Activated naive CD8-positive, alpha-beta T cell treated with anti-CD3 and anti-CD28 coated beads for 36 hours (primary cell): Measurements from ENCODE around the gene IP6K1. TPM values are rescaled to one million over a fixed set of nuclear protein-coding genes. Genes with fewer than 3 reads are reported as not detected.
"Not testable (repeated sequence)": the region's sequence is repeated elsewhere in the genome, so short reads cannot be mapped to it uniquely, and the experiment has no call there.

ENCODE experiments used
- DNase-seq: peaks from one replicate; pipeline ENCODE4 v3.0.0; 2021
- H3K27ac Mint-ChIP-seq: one replicate; pipeline ENCODE4 v1.8.0; 2022; ENCODE audit warnings: mild to moderate bottlenecking, moderate library complexity, mixed read lengths
- H3K27me3 Mint-ChIP-seq: one replicate; pipeline ENCODE4 v1.8.0; 2022; ENCODE audit warnings: mild to moderate bottlenecking, mixed read lengths
- H3K36me3 Mint-ChIP-seq: one replicate; pipeline ENCODE4 v1.8.0; 2021; ENCODE audit warnings: mild to moderate bottlenecking, mixed read lengths
- H3K4me1 Mint-ChIP-seq: one replicate; pipeline ENCODE4 v1.8.0; 2021; ENCODE audit warnings: mixed read lengths
- H3K4me3 Mint-ChIP-seq: one replicate; pipeline ENCODE4 v1.8.0; 2022; ENCODE audit warnings: mild to moderate bottlenecking, moderate library complexity, mixed read lengths
- H3K9me3 Mint-ChIP-seq: one replicate; pipeline ENCODE4 v1.8.0; 2022; ENCODE audit warnings: mixed read lengths
- total RNA-seq, 2 experiments: library from RNA; stranded (reverse); gene quantifications; one replicate each; pipeline ENCODE4 v1.2.3, GENCODE V29; 2021

Gene IP6K1
- total RNA-seq, 2 experiments from 2014 or later: 24.1 to 30.6 TPM

DNA sequence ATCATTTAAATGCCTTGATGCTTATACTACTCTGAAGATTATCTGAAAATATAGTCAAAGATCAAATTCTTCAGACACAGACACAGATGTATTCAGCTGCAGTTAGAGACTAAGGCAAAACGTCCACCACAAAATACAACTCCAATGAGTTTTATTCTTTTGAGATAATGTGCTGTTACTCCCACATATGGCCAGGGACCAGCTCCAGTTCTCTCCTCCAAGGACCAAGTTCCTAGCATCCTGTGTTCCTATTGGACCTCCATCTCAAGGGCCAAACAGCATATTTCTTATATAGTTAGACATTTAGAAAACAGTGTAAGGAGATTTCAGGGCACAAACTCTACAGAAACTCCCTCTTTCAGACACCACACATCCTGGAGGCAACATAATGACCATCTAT is 27.1 kb downstream of the IP6K1 start:
- Mint-ChIP-seq H3K4me1 (peaks cover 20% of the 10 kb centered on the region), H3K9me3 (no peaks in the 10 kb centered on the region), H3K36me3 (no peaks in the 10 kb centered on the region), H3K4me3 (no peak overlapping the region), H3K27ac (no peak overlapping the region), H3K27me3 (no peaks in the 10 kb centered on the region)
- no peak for DNase-seq

DNA sequence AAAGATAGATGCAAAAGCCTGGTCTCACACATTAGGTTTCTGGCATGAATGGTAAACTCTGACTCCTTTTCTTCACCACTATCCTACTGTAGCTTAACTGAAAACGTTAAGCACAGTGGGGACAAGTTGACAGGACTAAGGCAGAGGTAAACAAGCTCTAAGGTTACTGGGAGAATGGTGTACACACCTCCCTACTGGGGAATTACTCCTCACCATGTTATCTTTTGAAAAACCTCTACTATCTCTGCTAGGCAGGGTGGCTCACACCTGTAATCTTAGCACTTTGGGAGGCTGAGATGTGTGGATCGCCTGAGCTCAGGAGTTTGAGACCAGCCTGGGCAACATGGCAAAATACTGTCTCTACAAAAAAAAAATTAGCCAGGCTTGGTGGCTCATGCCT is 29.1 kb downstream of the IP6K1 start:
- Mint-ChIP-seq H3K36me3 (peaks cover 3% of the 10 kb centered on the region), H3K9me3 (no peaks in the 10 kb centered on the region), H3K27me3 (no peaks in the 10 kb centered on the region), H3K4me1 (peaks cover 21% of the 10 kb centered on the region), H3K4me3 (no peak overlapping the region), H3K27ac (no peak overlapping the region)
- DNase-seq: no peak

DNA sequence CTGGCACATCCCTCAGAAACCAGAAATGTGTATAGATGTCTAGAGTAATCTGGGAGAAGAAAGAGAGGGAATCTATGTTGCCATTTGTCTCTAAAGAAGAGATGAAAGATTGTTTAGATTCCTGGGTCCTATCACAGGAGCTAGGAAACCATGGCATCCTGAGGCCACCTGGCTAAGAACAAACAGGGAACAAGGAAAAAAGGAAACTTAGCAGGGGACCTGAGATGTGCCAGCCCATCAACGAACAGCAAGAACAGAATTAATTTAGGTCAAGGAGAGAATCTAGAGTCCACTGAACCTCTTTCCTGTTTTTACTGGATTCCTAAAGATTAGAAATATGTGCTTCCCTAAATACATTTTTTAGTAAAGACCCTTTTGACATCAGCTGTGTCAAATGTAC is 30.3 kb downstream of the IP6K1 start:
- H3K27ac Mint-ChIP-seq: no peak overlapping the region
- no peaks in the 10 kb centered on the region for H3K27me3 Mint-ChIP-seq
- no peak for DNase-seq
- peaks cover 3% of the 10 kb centered on the region for H3K36me3 Mint-ChIP-seq
- H3K4me3 Mint-ChIP-seq: no peak overlapping the region
- no peaks in the 10 kb centered on the region for H3K9me3 Mint-ChIP-seq
- peaks cover 21% of the 10 kb centered on the region for H3K4me1 Mint-ChIP-seq

DNA sequence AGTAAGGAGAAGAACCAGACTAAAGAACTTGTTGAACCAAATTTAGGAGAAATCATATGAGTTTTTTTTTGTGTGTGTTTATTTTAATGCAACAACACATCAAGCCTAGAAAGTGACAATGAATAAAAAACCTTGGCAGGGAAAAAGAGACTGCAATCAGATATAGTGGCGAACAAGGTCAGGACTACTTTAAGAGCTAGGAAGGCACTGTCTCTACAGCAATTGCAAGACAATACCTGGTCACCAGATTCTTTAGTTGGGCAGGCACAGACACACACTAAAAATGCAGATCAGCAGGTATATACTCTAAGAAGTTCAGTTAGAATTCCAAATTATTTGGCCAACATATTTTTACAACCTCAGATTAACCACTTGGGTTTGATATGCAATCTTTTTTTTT is 31.8 kb downstream of the IP6K1 start:
- Mint-ChIP-seq H3K4me1 (peaks cover 22% of the 10 kb centered on the region), H3K36me3 (peaks cover 6% of the 10 kb centered on the region), H3K27ac (no peak overlapping the region), H3K27me3 (no peaks in the 10 kb centered on the region), H3K9me3 (no peaks in the 10 kb centered on the region), H3K4me3 (no peak overlapping the region)
- no peak for DNase-seq

DNA sequence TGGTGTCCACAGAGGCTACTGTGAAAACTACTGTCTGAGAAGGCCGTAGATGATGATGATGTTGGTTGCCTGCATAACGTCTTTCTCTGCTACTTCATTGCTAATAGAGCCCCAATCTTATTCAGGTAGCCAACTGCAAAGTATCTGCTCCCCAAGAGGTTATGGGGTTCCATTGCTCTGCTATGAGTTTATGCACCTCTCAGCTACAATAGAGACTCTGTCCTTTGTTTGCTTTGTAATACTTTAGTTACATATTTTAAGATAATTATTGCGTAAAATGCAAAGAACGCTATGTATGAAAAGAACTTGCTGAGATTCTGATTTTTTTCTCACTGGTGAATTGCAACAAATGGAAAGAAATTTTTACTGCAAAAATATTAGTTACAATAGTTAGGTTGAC is 34.8 kb downstream of the IP6K1 start:
- H3K27me3 Mint-ChIP-seq: no peaks in the 10 kb centered on the region
- H3K4me1 Mint-ChIP-seq: peaks cover 13% of the 10 kb centered on the region
- H3K27ac Mint-ChIP-seq: no peak overlapping the region
- no peaks in the 10 kb centered on the region for H3K9me3 Mint-ChIP-seq
- no peak overlapping the region for H3K4me3 Mint-ChIP-seq
- H3K36me3 Mint-ChIP-seq: peaks cover 7% of the 10 kb centered on the region
- no peak for DNase-seq

DNA sequence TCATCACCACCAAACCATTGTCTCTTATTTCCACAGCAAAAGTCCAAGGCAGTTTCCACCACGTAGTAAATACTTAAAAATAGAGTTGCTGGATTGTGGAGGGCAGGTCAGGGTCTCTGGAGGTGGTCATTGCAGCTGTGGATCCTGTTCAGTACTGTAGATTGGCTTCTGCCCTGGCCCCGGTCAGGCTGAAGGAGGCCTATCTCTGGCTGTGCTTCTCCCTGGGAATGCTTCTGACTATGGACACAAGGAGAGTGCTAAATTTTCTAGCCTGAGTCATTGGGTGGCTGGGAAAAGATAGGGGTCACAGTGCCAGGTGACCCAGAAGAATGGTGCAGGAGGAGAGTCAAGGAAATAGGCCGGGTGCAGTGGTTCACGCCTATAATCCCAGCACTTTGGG is 36.3 kb downstream of the IP6K1 start:
- H3K4me1 Mint-ChIP-seq: peaks cover 11% of the 10 kb centered on the region
- peaks cover 7% of the 10 kb centered on the region for H3K36me3 Mint-ChIP-seq
- no peak overlapping the region for H3K4me3 Mint-ChIP-seq
- no peak for DNase-seq
- H3K9me3 Mint-ChIP-seq: no peaks in the 10 kb centered on the region
- H3K27me3 Mint-ChIP-seq: no peaks in the 10 kb centered on the region
- no peak overlapping the region for H3K27ac Mint-ChIP-seq

DNA sequence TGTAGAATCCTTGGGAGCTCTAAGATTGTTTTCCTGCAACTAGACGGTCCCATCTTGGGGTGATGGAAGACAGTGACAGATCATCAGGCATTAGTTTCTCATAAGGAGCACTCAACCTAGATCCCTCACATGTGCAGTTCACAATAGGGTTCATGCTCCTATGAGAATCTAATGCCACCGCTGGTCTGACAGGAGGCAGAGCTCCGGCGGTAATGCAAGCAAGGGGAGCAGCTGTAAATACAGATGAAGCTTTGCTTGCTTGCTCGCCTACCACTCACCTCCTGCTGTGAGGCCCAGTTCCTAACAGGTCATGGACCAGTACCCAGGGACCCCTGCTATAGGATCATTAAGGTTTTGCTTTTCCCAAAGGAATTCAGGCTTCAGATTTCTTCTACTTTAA is 37.5 kb downstream of the IP6K1 start:
- H3K27ac Mint-ChIP-seq, H3K4me1 Mint-ChIP-seq, DNase-seq, H3K36me3 Mint-ChIP-seq, H3K4me3 Mint-ChIP-seq, H3K9me3 Mint-ChIP-seq, H3K27me3 Mint-ChIP-seq: not testable (repeated sequence)

DNA sequence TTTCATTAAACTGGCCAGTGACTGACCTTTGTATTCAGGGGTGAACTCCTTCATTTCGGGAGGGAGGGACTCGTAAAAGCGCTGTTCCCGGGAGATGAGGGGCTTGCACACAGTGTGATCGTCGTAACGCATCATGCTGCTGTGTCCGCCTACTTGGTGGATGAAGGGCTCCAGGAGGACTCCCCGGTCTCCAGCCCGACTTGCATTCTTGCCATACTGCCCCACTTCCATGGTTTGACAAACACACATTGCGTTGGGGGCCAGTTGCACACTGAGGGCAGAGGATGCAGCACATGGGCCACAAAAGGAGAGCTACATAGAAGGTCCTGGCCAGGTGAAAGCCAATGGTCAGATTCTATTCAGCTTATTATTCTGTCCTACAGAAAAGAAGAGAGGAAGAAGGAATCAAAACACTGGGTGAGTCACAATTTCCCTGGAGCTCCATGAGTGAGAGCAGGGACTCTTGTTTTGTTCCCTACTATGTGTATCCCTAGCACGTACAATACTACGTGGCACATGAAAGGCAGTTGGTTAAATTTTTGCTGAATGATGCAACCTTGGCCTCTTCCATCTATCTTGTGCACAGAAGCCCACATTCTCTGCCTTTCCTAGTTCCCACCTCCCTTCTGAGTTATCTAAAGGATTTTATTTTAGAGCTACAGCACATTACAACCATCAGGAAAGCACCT is 38.4 kb downstream of the IP6K1 start:
- Mint-ChIP-seq H3K4me3 (no peak overlapping the region), H3K36me3 (peaks cover 4% of the 10 kb centered on the region), H3K9me3 (no peaks in the 10 kb centered on the region), H3K27me3 (no peaks in the 10 kb centered on the region), H3K4me1 (peaks cover 5% of the 10 kb centered on the region), H3K27ac (no peak overlapping the region)
- DNase-seq: no peak

DNA sequence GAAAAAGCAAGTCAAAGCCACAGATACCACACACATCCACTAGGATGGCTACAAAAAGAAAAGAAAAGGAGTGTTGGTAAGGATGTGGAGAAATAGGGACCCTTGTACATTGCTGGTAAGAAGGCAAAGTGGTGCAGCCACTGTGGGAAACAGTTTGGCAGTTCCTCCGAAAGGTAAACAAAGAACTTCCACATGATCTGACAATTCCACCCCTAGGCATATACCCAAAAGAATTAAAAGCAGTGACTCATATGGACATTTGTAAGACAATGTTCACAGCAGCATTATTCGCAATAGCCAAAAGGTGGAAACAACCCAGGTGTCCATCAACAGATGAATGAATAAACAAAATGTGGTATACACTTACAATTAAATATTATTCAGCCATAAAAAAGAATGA is 40.4 kb downstream of the IP6K1 start:
- Mint-ChIP-seq H3K4me3 (no peak overlapping the region), H3K27ac (no peak overlapping the region), H3K36me3 (peaks cover 5% of the 10 kb centered on the region), H3K9me3 (no peaks in the 10 kb centered on the region), H3K4me1 (peaks cover 5% of the 10 kb centered on the region), H3K27me3 (no peaks in the 10 kb centered on the region)
- no peak for DNase-seq

DNA sequence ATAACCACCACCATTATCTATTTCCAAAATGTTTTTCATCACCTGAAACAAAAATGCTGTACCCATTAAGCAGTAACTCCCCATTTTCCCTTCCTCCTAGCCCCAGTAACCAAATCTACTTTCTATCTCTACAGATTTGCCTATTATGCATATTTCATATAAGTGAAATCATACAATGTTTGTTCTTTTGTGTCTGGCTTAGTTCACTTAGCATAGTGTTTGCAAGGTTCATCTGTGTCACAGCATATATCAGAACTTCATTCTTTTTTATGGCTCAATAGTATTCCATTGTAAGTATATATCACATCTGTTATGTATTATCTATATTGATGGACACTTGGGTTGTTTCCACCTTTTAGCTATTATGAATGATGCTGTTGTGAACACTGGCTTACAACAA is 45.9 kb downstream of the IP6K1 start:
- peaks cover 24% of the 10 kb centered on the region for H3K36me3 Mint-ChIP-seq
- no peaks in the 10 kb centered on the region for H3K27me3 Mint-ChIP-seq
- no peak for DNase-seq
- no peak overlapping the region for H3K27ac Mint-ChIP-seq
- H3K4me3 Mint-ChIP-seq: no peak overlapping the region
- H3K9me3 Mint-ChIP-seq: no peaks in the 10 kb centered on the region
- H3K4me1 Mint-ChIP-seq: peaks cover 3% of the 10 kb centered on the region

DNA sequence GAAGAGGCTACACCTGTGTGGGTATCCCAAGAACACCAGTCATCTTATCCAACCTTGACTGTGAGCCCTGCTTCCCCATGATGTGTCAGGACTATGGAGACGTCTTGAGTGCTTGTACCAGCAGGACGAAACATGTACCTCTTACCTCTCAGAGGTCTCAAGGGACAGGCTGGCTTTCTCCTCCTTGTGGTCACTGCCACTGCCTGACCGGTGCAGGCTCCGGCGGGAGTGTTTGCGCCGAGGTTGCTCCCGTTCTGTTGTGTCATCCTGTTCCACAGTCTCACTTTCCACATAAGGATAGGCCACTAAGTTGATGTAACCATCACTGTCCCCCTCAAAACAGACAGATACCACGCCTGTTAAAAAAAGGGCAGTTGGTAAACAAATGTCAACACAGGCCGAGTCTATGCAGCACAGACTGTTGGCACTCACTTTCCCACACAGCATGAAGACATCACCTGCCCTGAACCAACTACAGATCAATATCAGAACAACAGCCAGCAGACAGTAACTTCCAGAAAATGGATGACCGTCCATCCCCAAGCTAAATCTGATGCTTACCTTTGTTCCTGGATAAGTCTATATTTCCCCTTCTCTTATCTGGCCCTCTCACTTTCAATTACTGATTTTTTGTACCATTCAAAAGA is 48.2 kb downstream of the IP6K1 start:
- H3K4me3 Mint-ChIP-seq: no peak overlapping the region
- peaks cover 25% of the 10 kb centered on the region for H3K36me3 Mint-ChIP-seq
- no peaks in the 10 kb centered on the region for H3K27me3 Mint-ChIP-seq
- H3K9me3 Mint-ChIP-seq: no peaks in the 10 kb centered on the region
- peaks cover 3% of the 10 kb centered on the region for H3K4me1 Mint-ChIP-seq
- DNase-seq: no peak
- H3K27ac Mint-ChIP-seq: no peak overlapping the region

DNA sequence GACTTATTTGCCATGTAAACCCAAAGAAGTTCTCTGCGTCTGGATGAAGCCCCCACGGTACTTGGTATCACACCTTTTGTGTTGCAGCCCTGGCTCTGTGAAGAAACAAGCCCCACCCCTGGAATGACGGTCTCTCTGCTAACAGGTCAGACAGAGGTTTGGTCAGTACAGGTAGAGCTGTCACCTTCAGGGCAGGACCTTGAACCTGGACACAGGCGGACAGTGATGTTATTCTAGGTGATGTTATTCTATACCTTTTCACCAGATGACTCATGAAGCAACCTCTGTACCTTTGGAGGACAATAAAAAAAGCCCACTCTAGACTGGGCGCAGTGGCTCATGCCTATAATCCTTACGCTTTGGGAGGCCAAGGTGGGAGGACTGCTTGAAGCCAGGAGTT is 51.6 kb downstream of the IP6K1 start:
- Mint-ChIP-seq H3K4me1 (peaks cover 3% of the 10 kb centered on the region), H3K27me3 (no peaks in the 10 kb centered on the region), H3K27ac (no peak overlapping the region), H3K36me3 (peaks cover 27% of the 10 kb centered on the region), H3K4me3 (no peak overlapping the region), H3K9me3 (no peaks in the 10 kb centered on the region)
- DNase-seq: no peak

DNA sequence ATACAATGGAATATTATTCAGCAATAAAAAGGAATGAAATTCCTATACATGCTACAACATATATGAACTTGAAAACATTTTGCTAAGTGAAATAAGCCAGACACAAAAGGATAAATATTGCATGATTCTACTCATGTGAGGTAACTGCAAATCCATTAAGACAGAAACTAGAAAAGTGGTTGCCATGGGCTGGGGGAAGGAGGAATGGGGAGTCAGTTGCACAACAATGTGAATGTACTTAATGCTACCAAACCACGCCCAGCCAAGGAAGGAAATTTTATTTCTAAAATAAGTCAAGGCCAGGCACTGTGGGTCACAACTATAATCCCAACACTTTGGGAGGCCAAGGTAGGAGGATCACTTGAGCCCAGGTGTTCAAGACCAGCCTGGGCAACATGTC is 52.8 kb downstream of the IP6K1 start:
- H3K36me3 Mint-ChIP-seq: peaks cover 25% of the 10 kb centered on the region
- no peak overlapping the region for H3K27ac Mint-ChIP-seq
- DNase-seq: no peak
- H3K27me3 Mint-ChIP-seq: no peaks in the 10 kb centered on the region
- H3K9me3 Mint-ChIP-seq: no peaks in the 10 kb centered on the region
- H3K4me1 Mint-ChIP-seq: peaks cover under 1% of the 10 kb centered on the region
- no peak overlapping the region for H3K4me3 Mint-ChIP-seq

DNA sequence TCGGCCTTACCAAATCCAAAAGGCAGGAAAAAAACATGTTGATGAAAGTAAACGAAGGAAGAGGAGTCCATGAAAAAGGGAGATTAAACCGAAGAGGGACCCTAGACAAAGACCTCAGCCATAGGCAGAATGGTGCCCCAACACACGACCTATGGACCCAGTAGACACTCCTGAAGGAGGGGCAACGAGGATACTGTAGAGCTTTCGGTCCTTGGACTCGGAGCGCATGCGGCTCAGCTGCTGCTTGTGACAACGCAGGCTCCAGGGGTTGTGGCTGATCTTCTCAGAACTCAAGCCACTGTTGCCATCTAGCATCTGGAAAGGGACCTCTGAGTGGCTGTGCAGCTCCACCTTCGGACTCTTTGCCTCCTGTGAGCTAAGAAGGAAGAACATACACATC is 53.7 kb downstream of the IP6K1 start:
- H3K4me1 Mint-ChIP-seq: no peaks in the 10 kb centered on the region
- H3K27me3 Mint-ChIP-seq: no peaks in the 10 kb centered on the region
- H3K9me3 Mint-ChIP-seq: no peaks in the 10 kb centered on the region
- H3K27ac Mint-ChIP-seq: no peak overlapping the region
- no peak for DNase-seq
- H3K36me3 Mint-ChIP-seq: peaks cover 15% of the 10 kb centered on the region
- no peak overlapping the region for H3K4me3 Mint-ChIP-seq

DNA sequence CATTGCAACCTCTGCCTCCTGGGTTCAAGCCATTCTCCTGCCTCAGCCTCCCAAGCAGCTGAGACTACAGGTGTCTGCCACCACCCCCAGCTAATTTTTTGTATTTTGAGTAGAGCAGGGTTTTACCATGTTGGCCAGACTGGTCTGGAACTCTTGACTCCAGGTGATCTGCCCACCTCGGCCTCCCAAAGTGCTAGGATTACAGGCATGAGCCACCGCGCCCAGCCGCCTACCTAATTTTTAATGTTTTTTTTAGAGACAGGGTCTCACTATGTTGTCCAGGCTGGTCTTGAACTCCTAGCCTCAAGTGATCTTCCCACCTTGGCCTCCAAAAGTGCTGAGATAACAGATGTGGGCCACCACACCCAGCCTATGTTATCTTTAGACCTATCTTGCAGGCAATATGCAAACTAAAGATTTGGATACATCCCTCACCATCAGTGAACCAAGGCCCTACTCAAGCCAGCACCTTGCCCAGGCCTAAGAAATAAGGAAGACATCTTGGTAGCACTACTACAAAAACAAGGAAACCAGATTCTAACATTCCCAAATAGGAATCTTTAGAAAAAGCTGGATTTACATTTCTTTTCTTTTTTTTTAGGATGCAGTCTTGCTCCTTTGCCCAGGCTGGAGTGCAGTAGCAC is 56.3 kb downstream of the IP6K1 start:
- H3K4me3 Mint-ChIP-seq: no peak overlapping the region
- no peaks in the 10 kb centered on the region for H3K27me3 Mint-ChIP-seq
- no peak overlapping the region for H3K27ac Mint-ChIP-seq
- no peaks in the 10 kb centered on the region for H3K4me1 Mint-ChIP-seq
- no peak for DNase-seq
- no peaks in the 10 kb centered on the region for H3K9me3 Mint-ChIP-seq
- H3K36me3 Mint-ChIP-seq: peaks cover 4% of the 10 kb centered on the region

DNA sequence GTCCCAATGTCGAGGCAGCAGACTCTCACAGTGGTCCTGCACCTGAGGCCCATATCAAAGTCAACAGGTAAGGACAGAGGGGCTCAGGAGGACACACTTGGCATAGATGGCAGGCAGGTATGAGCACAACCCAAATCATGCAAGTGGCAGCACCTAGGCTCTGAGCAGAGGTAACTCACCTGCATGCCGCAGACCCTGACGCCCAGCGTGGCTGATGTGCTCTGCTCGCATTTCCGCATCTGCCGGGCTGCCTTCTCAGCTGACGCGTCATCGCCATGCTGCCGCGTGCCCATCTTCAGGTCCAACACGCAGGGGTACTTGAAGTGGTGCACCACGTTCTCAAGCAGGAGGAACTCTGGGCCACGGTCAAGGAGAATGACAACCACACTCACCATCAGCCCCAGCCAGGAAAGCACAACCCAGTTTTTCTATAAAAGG is 58.4 kb downstream of the IP6K1 start:
- Mint-ChIP-seq H3K27ac (no peak overlapping the region), H3K9me3 (no peaks in the 10 kb centered on the region), H3K27me3 (no peaks in the 10 kb centered on the region), H3K36me3 (peaks cover 7% of the 10 kb centered on the region), H3K4me1 (peaks cover 6% of the 10 kb centered on the region), H3K4me3 (no peak overlapping the region)
- DNase-seq: no peak
